Activated CD8-positive, alpha-beta memory T cell treated with anti-CD3 and anti-CD28 coated beads for 36 hours (primary cell): ENCODE data around the gene AKAP6. TPM values are rescaled to one million over a fixed set of nuclear protein-coding genes. Genes with fewer than 3 reads are reported as not detected.
"Not testable (repeated sequence)": the region's sequence is repeated elsewhere in the genome, so short reads cannot be mapped to it uniquely, and the experiment has no call there.

Experiments
- CTCF ChIA-PET: fragments of 350-600 bp; sonication (Branson Sonifier 250); formaldehyde crosslinking; loops from one replicate; lab custom pipeline; 2021; ENCODE audit warnings: antibody characterized with exemption; lab: Charles Lee
- POLR2A ChIA-PET: fragments of 350-600 bp; sonication (Branson Sonifier 250); formaldehyde crosslinking; loops from one replicate; lab custom pipeline; 2021; ENCODE audit warnings: antibody characterized with exemption; lab: Charles Lee
- total RNA-seq, 2 experiments: library from RNA; stranded (reverse); gene quantifications; one replicate each; pipeline ENCODE4 v1.2.3, GENCODE V29; 2021

AKAP6 gene
- total RNA-seq, 2 experiments from 2014 or later, result 0.65 to 1.3 TPM

DNA sequence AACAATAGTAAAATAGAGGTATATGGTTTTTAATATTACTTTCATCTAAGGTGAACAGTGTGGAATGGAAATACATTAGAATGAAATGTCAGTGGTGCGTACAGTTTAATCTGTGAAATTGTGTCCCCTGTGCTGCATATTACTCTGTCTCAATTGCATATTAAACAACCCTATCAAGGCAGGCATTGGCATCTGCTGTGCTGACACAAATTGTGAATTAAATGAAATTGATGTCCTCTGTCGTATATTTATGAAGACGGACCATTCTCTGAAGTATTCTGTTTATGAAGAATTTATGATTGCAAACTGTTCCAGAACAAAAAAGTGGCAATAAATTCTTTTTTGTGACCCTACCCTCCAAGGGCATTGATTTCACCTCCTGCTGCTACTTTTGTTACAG lies 405.2 kb downstream of the AKAP6 start:
- POLR2A ChIA-PET, result no interaction called here
- CTCF ChIA-PET, result no interaction called here

DNA sequence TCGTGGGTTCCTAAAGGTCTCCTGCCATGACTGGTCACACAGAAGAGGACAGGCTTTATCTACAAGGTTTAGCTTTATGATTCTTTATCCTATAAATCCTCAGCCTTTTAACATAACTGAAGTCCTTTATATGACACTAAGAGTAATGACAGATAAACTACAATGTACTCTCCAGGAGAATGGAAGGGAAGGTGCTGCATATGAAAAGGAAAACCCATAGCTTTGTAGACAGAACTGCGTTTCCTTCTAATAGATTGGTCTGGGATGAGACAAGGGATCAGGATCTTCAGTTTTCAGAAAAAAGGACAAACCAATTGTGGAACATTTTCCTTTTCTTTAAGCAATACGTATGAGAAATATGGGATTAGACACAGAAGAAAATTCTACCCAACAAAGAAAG lies 408.5 kb downstream of the AKAP6 start:
- ChIA-PET POLR2A (no interaction called here), CTCF (interaction anchor here (0.6 kb wide), 1 partner anchor 27 kb away, joined by 4 read pairs; no protein-coding TSS in a partner anchor)

- CTCF ChIA-PET, result no interaction called here
- POLR2A ChIA-PET, result no interaction called here
These were observed 409.2 kb downstream of the AKAP6 start for GRCh38 chr14:32738206-32738871.

DNA sequence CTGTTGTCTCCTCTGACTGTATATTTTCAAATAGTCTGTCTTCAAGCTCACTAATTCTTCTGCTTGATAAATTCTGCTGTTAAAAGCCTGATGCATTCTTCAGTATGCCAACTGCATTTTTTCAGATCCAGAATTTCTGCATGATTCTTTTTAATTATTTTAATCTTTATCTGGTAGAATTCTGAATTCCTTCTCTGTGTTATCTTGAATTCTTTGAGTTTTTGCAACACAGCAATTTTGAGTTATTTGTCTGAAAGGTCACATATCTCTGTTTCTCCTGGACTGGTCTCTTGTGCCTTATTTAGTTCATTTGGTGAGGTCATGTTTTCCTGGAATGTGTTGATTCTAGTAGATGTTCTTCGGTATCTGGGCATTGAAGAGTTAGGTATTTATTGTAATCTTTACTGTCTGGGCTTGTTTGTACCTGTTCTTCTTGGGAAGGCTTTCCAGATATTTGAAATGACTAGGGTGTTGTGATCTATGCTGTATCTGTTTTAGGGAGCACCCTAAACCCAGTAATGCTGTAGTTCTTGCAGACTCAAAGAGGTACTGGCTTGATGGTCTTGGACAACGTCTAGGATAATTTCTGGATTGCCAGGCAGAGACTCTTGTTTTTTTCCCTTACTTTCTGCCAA lies 415.8 kb downstream of the AKAP6 start:
- ChIA-PET POLR2A (no interaction called here), CTCF (no interaction called here)

- ChIA-PET POLR2A (no interaction called here), CTCF (no interaction called here)
These were observed 425.1 kb downstream of the AKAP6 start for GRCh38 chr14:32754209-32754608.

GRCh38 chr14:32756173-32756572 lies 427.1 kb downstream of the AKAP6 start:
- POLR2A ChIA-PET, result no interaction called here
- CTCF ChIA-PET, result no interaction called here

DNA sequence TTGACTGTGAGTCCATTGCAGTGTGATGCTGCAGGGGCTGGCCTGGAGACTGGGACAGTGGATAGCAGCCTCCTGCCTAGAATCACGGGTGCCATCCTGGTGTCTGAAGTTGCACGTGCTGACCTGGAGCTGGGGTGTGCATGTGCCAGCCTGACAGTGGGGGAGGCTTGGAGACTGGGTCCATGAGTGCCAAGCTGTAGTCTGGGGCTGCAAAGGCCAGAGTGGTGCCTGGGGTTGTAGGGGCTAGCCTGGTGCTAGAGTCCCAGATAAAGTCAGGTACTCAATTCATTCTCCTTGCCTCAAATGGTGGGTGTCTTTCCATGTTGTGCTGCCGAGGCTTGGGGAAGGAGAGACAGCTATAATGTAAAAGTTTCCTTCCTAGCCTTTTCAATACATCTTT lies 427.7 kb downstream of the AKAP6 start:
- POLR2A ChIA-PET, result no interaction called here
- CTCF ChIA-PET, result no interaction called here

DNA sequence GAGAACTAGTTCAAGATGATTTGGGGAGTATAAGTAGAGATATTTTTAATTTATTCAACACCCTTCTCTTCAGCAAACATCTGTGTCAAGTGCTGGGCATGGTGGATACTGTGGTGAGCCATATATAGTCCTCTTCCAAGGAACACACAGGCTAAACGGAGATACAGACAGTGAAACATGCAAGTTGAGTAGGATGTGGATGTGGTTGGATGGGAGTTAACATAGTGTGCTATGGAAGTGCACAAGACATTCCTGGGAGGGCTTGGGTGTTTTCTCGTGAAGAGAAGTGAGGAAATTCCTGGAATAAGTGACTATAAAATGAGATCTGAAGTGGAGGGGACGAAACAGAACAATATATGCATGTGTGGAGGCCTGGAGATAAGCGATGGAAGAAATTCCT lies 428.5 kb downstream of the AKAP6 start:
- ChIA-PET CTCF (no interaction called here), POLR2A (no interaction called here)

GRCh38 chr14:32761381-32761968 lies 432.4 kb downstream of the AKAP6 start:
- CTCF ChIA-PET, result no interaction called here
- POLR2A ChIA-PET, result no interaction called here

- ChIA-PET POLR2A (no interaction called here), CTCF (no interaction called here)
These were observed 433.8 kb downstream of the AKAP6 start for GRCh38 chr14:32762886-32763285.

GRCh38 chr14:32763673-32764072 lies 434.6 kb downstream of the AKAP6 start:
- POLR2A ChIA-PET, result no interaction called here
- CTCF ChIA-PET, result no interaction called here

GRCh38 chr14:32764131-32764530 lies 435.0 kb downstream of the AKAP6 start:
- ChIA-PET CTCF (no interaction called here), POLR2A (no interaction called here)

DNA sequence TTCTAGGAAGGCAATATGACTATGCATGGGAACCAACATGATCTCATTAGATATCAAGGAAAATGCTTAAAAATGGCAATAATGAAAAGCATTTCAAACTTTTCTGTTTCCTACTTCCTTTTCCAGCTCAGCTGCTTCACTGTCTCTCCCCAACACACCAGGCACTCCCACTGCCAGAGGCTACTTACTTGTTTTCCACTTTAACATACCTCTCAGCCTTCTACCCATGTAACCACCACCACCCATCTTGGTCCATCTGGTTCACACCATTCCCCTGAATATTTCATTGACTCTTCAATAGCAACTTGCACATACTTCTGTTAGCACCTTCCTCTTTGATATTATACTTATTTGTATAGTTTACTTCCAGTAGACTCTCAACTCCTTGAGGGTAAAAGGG lies 441.3 kb downstream of the AKAP6 start:
- CTCF ChIA-PET, result no interaction called here
- POLR2A ChIA-PET, result no interaction called here

DNA sequence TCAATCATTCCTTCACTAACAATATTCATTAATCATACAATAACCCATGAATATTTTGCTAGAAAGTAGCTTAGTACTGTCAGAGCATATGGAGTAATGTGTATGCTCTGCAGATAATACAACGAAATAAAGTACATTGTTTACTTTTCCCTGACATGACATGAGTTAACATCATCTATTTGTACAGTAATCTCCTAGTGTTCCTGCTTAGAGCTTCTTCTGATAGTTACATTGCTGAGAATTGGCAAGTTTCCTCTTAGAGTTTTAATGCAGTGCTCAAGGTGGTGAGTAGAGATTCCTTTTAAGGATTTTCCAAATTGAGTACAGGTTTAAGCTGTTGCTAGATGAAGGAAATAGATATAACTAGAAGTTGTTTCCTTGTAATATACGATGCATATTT lies 445.1 kb downstream of the AKAP6 start:
- ChIA-PET POLR2A (no interaction called here), CTCF (no interaction called here)

DNA sequence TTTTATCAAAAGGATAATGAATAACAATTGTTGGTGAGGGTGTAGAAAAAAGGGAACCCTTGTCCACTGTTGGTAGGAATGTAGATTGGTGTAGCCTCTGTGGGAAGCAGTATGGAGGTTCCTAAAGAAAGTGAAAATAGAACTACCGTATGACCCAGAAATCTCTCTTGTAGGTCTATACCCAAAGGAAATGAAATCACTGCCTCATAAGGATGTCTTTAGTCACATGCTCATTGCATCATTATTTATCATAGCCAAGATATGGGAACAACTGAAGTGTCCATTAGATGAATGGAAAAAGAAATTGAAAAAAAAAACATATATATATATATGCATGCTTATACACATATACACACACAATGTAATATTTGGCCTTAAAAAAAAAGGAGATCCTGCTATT lies 450.7 kb downstream of the AKAP6 start:
- POLR2A ChIA-PET, result no interaction called here
- CTCF ChIA-PET, result no interaction called here

- POLR2A ChIA-PET, result no interaction called here
These were observed 455.3 kb downstream of the AKAP6 start for GRCh38 chr14:32784405-32784804.

DNA sequence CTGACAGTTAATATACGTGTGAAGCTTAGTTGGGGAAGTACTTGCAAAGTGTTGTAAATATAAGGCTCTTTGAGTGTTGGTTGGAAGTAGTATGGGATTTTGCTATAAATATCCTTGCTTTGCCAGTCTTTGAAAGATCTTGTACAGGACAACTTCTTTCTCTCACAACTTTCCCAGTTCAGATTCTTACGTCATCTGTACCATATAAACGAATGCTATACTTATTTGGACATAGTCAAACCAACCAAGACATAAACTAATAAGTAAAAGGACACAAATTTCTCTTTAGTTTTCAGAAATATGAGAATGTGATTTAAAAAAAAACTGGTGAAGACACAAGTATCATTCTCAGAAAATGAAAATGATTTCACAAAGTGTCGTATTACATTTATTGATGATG lies 456.5 kb downstream of the AKAP6 start:
- ChIA-PET POLR2A (no interaction called here), CTCF (no interaction called here)

More at GRCh38 chr14:32784405-32784804, 455.3 kb downstream of the AKAP6 start:
- CTCF ChIA-PET, result no interaction called here

DNA sequence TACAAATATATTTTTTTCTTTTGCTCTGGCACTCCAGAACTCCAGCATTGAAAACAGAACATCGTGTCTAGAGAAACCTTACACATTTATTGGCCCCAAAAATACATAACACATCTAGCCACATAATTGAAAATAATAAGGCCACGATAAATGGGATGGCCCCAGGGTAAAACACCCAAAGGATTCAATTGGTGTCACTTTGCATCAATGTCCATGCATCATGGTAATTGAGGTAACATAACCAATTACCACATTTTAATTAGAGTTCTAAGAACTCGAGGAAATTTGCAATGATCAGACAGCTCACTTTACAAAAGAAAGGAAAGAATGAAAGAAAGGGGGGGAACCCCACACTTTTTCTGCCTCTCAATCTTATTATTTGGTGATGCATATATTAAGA lies 457.8 kb downstream of the AKAP6 start:
- CTCF ChIA-PET, result no interaction called here
- POLR2A ChIA-PET, result no interaction called here

GRCh38 chr14:32793033-32793432 lies 463.9 kb downstream of the AKAP6 start:
- POLR2A ChIA-PET, CTCF ChIA-PET: not testable (repeated sequence)

DNA sequence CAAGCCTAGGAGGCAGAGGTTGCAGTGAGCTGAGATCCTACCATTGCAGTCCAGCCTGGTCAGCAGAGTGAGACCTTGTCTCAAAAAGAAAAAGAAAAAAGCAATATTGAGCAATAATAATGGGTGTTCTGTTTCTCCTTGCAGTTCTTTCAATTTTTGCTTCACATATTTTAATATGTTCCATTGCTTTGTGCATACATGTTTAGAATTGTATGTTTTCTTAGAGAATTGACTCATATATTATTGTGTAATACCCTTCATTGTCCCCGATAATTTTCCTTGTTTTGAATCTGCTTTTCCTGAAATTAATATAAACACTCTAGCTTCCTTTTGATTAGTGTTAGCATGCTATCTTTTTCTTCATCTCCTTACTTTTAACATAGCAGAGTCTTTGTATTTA lies 471.2 kb downstream of the AKAP6 start:
- POLR2A ChIA-PET, result no interaction called here
- CTCF ChIA-PET, result no interaction called here

- CTCF ChIA-PET, result no interaction called here
- POLR2A ChIA-PET, result no interaction called here
These were observed 473.2 kb downstream of the AKAP6 start for GRCh38 chr14:32802295-32802694.
